ENCODE data around the gene ELL.
A peak's percentile ranks its signal among the peaks of the same experiment; 100 is the strongest.

Gene ELL

GRCh38 chr19:18397242-18398202 lies 124.3 kb downstream of the ELL start, which contains the start of gene LRRC25:
LRRC25 (minus strand) TSS chr19:18397622; CDS start chr19:18396963, 659 bp downstream.
- POLR2A ChIA-PET: interaction anchor here (0.5 to 1.6 kb wide), 2 partner anchors 12 to 116 kb away, joined by 4 read pairs; partner anchors contain the start of genes GDF15 and JUND
- no peak for TF ChIP-seq CTCF (IDR thresholded peaks at IDR 0.05; ENCODE audit: control extremely low read depth, extremely low read depth, low read depth, missing control alignments)
- CTCF ChIA-PET: interaction anchor here (0.7 to 23.3 kb wide), 5 partner anchors 8 to 75 kb away, joined by 3 to 380 read pairs (median 3); partner anchors contain the start of genes GDF15 and SSBP4
- DNase-seq (ENCODE audit: extremely low spot score): peak; percentile 77

- POLR2A ChIA-PET: interaction anchor here (1.6 kb wide), 1 partner anchor 115 kb away, joined by 4 read pairs; the partner anchor contains the start of gene JUND
- CTCF ChIA-PET: interaction anchor here (1.2 to 23.3 kb wide), 3 partner anchors 7 to 75 kb away, joined by 3 to 380 read pairs (median 181); partner anchors contain the start of genes GDF15 and SSBP4
- TF ChIP-seq CTCF (IDR thresholded peaks at IDR 0.05; ENCODE audit: control extremely low read depth, extremely low read depth, low read depth, missing control alignments): no peak
Measured at GRCh38 chr19:18396471-18397241, 125.2 kb downstream of the ELL start.

GRCh38 chr19:18393836-18394235 lies 128.0 kb downstream of the ELL start:
- POLR2A ChIA-PET: interaction anchor here (1.0 kb wide), 1 partner anchor 112 kb away, joined by 4 read pairs; the partner anchor contains the start of gene JUND
- no peak for TF ChIP-seq CTCF (IDR thresholded peaks at IDR 0.05; ENCODE audit: control extremely low read depth, extremely low read depth, low read depth, missing control alignments)
- CTCF ChIA-PET: interaction anchor here (1.2 to 23.3 kb wide), 5 partner anchors 8 to 114 kb away, joined by 3 to 380 read pairs (median 6); partner anchors contain the start of genes LRRC25 and SSBP4
- DNase-seq (ENCODE audit: extremely low spot score): no peak

More at GRCh38 chr19:18396471-18397241, 125.2 kb downstream of the ELL start:
- no peak for DNase-seq (ENCODE audit: extremely low spot score)

GRCh38 chr19:18392926-18393325 lies 128.9 kb downstream of the ELL start:
- DNase-seq (ENCODE audit: extremely low spot score): no peak
- POLR2A ChIA-PET: interaction anchor here (0.7 kb wide), 1 partner anchor 100 kb away, joined by 3 read pairs; no protein-coding TSS in a partner anchor
- no peak for TF ChIP-seq CTCF (IDR thresholded peaks at IDR 0.05; ENCODE audit: control extremely low read depth, extremely low read depth, low read depth, missing control alignments)
- CTCF ChIA-PET: interaction anchor here (1.0 to 23.3 kb wide), 7 partner anchors 9 to 141 kb away, joined by 3 to 380 read pairs (median 4); partner anchors contain the start of genes LRRC25 and SSBP4

Data from GM10248 (cell line).